SK-N-SH treated with all-trans-retinoic acid at 6 μM for 48 hours (cell line): ENCODE data around the gene CPXM2.

Experiments
- BACH2 ChIP-seq: fragments of 250-450 bp; sonication (Bioruptor Pico); IDR thresholded peaks from 2 replicates; pipeline ENCODE4 v1.9.0; 2021; ENCODE audit warnings: mild to moderate bottlenecking, borderline replicate concordance
- OSR1 ChIP-seq: fragments of 250-450 bp; sonication (Bioruptor Pico); IDR thresholded peaks from 2 replicates; pipeline ENCODE4 v1.8.0; 2022; ENCODE audit warnings: moderate library complexity, mild to moderate bottlenecking, inconsistent platforms
- PPARA ChIP-seq: fragments of 250-450 bp; sonication (Bioruptor Pico); IDR thresholded peaks from 2 replicates; pipeline ENCODE4 v1.5.0; 2020; ENCODE audit warnings: mild to moderate bottlenecking, borderline replicate concordance
- SNAI2 ChIP-seq: fragments of 250-450 bp; sonication (Bioruptor Pico); IDR thresholded peaks from 2 replicates; pipeline ENCODE4 v1.5.0; 2020; ENCODE audit warnings: mild to moderate bottlenecking, moderate library complexity
- TOX ChIP-seq: fragments of 250-450 bp; sonication (Bioruptor Pico); IDR thresholded peaks from 2 replicates; pipeline ENCODE4 v1.8.0; 2021; ENCODE audit warnings: mild to moderate bottlenecking, moderate library complexity, borderline replicate concordance
- ZC3H10 ChIP-seq: fragments of 250-450 bp; sonication (Bioruptor Pico); IDR thresholded peaks from 2 replicates; pipeline ENCODE4 v1.5.1; 2021; ENCODE audit warnings: mild to moderate bottlenecking, moderate library complexity
- ZFP30 ChIP-seq: fragments of 450-650 bp; formaldehyde crosslinking; IDR thresholded peaks from 2 replicates; pipeline ENCODE4 v1.5.0; 2022; ENCODE audit warnings: mild to moderate bottlenecking, moderate library complexity
- ZNF8 ChIP-seq: fragments of 450-650 bp; formaldehyde crosslinking; IDR thresholded peaks from 2 replicates; pipeline ENCODE4 v1.5.0; 2020; ENCODE audit warnings: mild to moderate bottlenecking, moderate library complexity
- TF ChIP-seq, protein P1 (sequence below): fragments of 250-450 bp; sonication (Bioruptor Pico); IDR thresholded peaks from 2 replicates; pipeline ENCODE4 v1.5.1; 2021; ENCODE audit warnings: mild to moderate bottlenecking, moderate library complexity
- TF ChIP-seq, protein P2 (sequence below): fragments of 250-450 bp; sonication (Bioruptor Pico); IDR thresholded peaks from 2 replicates; pipeline ENCODE4 v1.5.1; 2020; ENCODE audit warnings: low read depth, mild to moderate bottlenecking, moderate library complexity
- TF ChIP-seq, protein P3 (sequence below): fragments of 250-450 bp; sonication (Bioruptor Pico); IDR thresholded peaks from 2 replicates; pipeline ENCODE4 v1.8.0; 2020; ENCODE audit warnings: mild to moderate bottlenecking, moderate library complexity, borderline replicate concordance
- TF ChIP-seq, protein P4 (sequence below): fragments of 250-450 bp; sonication (Bioruptor Pico); IDR thresholded peaks from 2 replicates; pipeline ENCODE4 v1.5.0; 2020; ENCODE audit warnings: mild to moderate bottlenecking, moderate library complexity

DNA sequence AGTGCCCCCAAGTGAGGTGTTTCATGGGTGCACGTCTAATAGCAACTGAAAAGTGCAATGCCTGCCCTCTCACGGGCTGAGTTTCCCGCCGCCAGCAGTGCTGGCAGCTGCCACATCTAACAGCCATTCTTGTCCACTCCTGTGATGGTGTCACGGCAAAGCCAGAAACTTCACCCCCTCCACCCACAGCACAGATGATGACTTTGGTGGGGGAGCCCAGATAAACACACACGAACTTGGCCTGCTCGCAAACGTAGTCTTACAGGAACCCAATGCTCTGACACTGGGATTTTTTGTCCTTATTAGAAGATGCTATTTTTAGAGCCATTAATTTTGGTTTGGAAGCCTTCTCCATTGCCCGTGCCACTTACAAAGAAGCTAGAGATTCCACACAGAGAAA, 26.7 kb downstream of the CPXM2 start:
- TF ChIP-seq, protein P1, sequence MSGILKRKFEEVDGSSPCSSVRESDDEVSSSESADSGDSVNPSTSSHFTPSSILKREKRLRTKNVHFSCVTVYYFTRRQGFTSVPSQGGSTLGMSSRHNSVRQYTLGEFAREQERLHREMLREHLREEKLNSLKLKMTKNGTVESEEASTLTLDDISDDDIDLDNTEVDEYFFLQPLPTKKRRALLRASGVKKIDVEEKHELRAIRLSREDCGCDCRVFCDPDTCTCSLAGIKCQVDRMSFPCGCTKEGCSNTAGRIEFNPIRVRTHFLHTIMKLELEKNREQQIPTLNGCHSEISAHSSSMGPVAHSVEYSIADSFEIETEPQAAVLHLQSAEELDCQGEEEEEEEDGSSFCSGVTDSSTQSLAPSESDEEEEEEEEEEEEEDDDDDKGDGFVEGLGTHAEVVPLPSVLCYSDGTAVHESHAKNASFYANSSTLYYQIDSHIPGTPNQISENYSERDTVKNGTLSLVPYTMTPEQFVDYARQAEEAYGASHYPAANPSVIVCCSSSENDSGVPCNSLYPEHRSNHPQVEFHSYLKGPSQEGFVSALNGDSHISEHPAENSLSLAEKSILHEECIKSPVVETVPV (CRISPR knock-in tag): no peak
- TF ChIP-seq, protein P2, sequence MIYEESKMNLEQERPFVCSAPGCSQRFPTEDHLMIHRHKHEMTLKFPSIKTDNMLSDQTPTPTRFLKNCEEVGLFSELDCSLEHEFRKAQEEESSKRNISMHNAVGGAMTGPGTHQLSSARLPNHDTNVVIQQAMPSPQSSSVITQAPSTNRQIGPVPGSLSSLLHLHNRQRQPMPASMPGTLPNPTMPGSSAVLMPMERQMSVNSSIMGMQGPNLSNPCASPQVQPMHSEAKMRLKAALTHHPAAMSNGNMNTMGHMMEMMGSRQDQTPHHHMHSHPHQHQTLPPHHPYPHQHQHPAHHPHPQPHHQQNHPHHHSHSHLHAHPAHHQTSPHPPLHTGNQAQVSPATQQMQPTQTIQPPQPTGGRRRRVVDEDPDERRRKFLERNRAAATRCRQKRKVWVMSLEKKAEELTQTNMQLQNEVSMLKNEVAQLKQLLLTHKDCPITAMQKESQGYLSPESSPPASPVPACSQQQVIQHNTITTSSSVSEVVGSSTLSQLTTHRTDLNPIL (CRISPR knock-in tag): no peak
- TF ChIP-seq, protein P3, sequence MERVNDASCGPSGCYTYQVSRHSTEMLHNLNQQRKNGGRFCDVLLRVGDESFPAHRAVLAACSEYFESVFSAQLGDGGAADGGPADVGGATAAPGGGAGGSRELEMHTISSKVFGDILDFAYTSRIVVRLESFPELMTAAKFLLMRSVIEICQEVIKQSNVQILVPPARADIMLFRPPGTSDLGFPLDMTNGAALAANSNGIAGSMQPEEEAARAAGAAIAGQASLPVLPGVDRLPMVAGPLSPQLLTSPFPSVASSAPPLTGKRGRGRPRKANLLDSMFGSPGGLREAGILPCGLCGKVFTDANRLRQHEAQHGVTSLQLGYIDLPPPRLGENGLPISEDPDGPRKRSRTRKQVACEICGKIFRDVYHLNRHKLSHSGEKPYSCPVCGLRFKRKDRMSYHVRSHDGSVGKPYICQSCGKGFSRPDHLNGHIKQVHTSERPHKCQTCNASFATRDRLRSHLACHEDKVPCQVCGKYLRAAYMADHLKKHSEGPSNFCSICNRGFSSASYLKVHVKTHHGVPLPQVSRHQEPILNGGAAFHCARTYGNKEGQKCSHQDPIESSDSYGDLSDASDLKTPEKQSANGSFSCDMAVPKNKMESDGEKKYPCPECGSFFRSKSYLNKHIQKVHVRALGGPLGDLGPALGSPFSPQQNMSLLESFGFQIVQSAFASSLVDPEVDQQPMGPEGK (CRISPR knock-in tag): no peak
- TF ChIP-seq, protein P4, sequence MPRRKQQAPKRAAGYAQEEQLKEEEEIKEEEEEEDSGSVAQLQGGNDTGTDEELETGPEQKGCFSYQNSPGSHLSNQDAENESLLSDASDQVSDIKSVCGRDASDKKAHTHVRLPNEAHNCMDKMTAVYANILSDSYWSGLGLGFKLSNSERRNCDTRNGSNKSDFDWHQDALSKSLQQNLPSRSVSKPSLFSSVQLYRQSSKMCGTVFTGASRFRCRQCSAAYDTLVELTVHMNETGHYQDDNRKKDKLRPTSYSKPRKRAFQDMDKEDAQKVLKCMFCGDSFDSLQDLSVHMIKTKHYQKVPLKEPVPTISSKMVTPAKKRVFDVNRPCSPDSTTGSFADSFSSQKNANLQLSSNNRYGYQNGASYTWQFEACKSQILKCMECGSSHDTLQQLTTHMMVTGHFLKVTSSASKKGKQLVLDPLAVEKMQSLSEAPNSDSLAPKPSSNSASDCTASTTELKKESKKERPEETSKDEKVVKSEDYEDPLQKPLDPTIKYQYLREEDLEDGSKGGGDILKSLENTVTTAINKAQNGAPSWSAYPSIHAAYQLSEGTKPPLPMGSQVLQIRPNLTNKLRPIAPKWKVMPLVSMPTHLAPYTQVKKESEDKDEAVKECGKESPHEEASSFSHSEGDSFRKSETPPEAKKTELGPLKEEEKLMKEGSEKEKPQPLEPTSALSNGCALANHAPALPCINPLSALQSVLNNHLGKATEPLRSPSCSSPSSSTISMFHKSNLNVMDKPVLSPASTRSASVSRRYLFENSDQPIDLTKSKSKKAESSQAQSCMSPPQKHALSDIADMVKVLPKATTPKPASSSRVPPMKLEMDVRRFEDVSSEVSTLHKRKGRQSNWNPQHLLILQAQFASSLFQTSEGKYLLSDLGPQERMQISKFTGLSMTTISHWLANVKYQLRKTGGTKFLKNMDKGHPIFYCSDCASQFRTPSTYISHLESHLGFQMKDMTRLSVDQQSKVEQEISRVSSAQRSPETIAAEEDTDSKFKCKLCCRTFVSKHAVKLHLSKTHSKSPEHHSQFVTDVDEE (CRISPR knock-in tag): no peak
- no peak for TF ChIP-seq ZNF8
- TF ChIP-seq BACH2 (CRISPR knock-in tag): no peak
- no peak for TF ChIP-seq PPARA (CRISPR knock-in tag)
- TF ChIP-seq OSR1: no peak
- TF ChIP-seq ZFP30 (CRISPR knock-in tag): no peak
- TF ChIP-seq SNAI2: no peak
- no peak for TF ChIP-seq ZC3H10 (CRISPR knock-in tag)
- TF ChIP-seq TOX (CRISPR knock-in tag): no peak
